Medulla oblongata (tissue), 1 donor: ENCODE measurements around the gene SLC25A15.

Experiments used
- DNase-seq: peaks from one replicate; pipeline ENCODE4 v3.0.0-alpha.2; 2015; ENCODE audit errors: extremely low spot score

The SLC25A15 gene

DNA sequence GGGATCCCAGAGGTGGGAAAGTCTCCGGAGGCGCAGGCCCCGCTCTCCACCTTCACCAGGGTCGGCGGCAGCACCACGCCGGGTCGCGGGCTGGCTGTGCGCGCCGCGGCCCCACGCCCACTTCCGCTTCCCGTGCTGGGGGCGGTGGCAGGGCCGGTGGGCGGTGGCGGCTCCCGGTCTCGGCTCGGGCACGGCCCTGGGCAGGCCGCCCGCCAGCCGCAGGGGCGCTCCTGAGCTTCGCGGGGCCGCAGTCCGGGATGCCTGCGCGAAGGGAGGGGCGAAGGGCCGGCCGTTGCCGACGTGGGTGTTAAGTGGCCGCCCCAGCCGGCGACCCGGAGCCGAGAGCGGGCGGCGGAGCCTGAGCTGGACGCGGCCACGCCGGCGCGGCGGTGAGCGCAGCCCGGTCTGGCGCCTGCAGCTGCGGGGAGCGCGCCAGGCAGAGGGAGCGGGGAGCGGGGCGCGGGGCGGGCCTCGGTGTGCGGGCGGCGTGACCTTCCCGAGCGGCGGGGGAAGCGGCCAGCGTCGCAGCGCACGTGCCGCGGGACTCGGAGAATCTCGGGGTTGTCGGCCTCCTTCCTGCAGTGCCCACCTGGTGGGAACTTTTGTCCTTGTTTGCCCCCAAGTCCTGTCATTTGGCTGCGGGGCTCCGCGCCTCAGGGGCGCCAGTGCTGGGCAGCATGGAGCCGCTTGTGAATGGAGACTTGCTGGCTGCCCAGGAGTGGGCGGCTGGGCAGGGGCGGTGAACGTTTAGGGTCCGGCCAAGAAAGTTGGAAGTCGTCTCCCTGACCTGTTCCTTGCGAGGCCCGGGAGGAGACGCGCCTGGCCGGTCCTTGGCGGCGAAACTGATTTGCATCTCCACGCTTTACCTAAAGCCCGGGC lies at the start of gene SLC25A15:
Gene SLC25A15, plus strand, starts transcription at position 337 of the 879 bp plus-strand sequence. CDS start 3,616 bp downstream, outside the sequence.
- DNase-seq: peak; percentile 37

DNA sequence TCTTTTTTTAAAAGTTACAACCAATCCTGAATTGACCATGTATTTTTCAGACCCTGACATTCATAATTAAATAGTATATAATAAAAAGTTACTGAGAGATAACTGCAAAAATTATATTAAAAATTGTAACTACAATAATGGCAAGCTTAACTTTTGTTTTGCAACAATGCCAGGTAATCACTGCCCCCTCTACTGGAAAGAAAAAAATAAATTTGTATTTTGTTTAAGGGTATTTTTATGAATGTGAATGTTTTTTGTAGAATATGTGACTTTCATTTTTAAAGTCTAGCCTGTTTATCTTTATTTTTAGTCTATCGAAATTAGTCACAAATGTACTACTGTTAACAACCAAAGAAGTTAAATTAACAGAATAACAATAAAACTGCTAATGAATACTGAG lies 40.1 kb upstream of the SLC25A15 start:
- DNase-seq: no peak

DNA sequence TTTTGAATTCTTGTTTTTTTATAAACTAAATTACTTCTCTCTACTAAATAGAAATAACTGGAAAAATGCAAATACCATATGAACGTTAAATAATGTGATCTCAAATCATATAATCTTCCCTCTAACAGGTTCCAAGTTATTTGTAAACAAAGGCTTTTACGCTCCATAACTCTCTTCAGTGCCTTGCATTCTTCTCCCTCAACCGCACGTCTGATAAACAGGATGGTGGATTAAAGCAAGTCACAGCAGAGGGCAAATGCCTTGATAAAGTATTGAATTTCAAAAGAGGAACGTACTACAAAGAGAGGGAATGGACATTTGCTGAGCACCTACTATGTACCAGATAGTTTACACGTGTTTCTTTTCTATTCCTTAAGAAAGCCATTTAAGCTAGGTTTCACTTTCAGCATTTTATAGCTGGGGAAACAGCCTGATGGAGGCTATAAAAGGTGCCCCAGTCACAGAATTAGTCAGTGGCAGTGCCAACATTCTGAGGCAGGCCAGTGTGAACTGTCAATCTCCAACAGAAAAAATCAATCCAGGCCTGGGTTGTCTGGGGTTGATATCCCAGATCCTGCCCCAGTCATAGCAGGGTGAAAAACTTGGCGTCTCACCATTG lies 34.2 kb upstream of the SLC25A15 start:
- no peak for DNase-seq

DNA sequence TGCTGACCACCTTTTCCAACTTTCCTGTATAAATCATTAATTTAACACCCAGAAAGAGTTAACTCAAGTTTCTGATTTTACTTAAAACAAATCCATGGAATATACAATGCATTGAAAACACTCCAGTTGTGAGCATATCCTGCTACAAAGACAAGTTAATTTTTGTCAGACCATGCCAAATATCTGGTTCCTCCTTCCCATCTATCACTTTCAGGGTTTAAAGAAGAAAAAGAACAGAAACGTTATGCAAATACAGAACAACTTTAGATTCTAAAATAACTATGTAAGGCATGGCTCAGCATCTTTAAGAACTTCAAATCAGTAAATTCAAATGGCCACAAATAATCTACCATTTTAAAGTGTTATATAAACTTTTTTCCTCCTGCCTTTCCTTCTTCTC lies 33.4 kb upstream of the SLC25A15 start:
- DNase-seq: no peak

DNA sequence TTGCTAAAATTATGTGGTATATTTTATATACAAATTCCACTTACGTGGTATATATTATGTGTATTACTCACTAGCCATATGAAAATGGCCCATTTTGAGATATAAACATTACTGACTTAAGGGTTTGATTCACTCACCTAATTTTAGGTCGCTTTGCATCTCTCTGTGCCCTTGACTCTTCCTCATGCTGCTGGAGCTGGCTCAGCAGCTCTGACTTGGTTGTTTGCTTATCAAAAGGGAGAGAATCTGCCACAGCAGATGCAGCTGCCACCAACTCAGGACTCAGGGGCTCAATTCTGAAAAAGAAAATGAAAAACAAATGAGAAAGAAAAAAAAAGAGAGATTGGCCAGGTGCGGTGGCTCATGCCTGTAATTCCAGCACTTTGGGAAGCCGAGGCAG lies 30.6 kb upstream of the SLC25A15 start:
- no peak for DNase-seq

DNA sequence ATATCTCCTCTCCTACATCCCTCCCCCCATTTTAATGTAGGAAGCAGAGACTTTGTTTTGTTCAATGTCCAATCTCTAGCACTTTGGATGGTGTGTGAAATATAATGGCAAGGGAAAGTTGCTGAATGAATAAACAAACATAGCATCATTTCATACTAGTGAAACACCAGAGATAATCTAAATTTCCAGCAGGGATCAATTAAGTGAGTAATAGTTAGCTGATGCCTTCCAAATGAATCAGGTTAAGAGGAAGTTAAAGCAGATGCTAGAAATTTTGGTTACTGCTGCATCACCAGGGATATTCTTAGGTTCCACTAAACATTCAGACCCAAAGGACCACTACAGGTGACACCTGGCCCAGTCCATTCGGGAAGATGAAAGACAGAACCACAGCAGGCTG lies 26.6 kb upstream of the SLC25A15 start:
- DNase-seq: no peak

DNA sequence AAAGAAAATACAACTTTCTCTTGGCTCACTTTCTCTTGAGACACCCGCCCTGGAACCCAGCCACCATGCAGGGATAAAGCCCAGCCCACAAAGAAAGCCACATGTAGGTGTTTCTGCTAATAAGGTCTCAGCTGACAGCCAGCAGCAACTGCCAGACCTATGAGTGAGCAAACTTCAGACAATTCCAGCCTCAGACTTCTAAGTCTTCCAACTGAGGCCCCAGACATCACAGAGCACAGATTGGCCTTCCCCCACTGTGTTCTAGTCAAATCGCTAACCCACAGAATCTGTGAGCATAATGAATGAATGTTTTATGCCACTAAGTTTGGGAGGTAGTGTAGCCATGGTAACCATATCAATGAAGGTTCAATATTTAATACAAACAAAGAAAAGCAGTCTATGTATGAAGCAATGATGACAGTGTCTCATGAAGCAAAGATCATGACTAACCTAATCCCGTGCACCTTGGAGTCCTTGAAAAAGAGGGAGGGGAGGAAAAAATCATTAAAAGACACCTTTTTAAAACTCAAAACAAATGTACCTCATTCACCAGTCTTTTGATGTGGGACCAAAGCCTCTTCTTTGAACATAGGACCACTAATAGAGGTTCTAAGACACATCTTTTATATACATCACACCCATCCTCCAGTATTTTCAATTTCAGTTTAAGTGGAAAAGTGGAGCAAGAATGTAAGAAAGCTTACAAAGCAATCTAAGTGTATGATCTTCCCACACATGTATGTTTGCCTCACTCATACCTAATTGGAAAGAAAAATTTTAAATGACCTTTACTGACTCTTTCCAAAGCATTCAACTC lies 24.6 kb upstream of the SLC25A15 start:
- no peak for DNase-seq

DNA sequence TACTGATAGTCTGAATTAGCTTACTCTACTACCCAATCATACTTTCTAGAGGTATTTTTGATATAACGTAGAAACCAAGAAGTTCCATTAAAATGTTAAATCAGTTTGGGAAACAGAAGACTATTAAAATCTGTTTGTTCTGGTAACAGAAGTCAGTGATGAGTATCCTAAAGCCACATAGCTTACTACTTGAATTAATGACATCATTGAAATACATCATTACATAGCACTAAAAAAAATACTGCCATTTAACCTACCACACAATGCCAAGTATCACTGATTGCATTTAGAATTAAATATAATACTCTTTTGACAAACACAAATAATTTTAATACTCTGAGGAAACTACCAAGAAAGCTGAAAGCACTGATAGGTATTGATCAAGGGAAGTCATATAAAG lies 23.8 kb upstream of the SLC25A15 start:
- no peak for DNase-seq

DNA sequence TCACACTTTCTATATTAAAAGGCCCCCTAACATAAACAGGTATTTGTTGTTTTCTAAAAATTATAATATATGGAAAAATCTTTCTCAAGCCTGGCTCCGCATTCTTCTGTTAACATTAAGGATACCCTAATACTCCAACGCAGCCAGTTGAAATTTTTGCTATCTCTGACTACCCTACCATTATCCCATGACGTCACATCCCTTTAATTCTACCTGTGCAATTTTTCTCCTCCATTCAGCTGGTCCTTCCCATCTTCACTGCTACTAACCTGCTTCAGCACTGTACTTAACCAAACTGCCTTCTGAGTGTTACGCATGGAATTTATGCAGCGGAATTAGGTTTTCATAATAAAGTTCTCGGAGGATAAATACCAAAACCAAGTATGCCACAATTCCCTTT lies 19.4 kb upstream of the SLC25A15 start:
- no peak for DNase-seq

DNA sequence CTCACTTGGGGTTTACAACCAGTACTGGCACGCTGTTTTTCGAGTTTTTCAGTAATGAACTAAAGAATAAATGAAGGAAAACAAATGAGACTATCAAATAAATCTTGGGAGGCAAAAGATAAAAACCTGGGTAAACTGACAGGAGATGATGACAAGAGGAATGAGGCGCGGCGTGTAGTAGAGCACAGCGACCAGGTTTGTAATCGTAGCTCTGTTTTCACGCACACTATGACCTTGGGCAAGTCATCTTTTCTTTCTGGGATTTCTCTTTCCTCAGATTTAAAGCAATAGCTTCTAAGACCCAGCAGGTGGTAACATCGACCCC lies 18.8 kb upstream of the SLC25A15 start:
- no peak for DNase-seq

DNA sequence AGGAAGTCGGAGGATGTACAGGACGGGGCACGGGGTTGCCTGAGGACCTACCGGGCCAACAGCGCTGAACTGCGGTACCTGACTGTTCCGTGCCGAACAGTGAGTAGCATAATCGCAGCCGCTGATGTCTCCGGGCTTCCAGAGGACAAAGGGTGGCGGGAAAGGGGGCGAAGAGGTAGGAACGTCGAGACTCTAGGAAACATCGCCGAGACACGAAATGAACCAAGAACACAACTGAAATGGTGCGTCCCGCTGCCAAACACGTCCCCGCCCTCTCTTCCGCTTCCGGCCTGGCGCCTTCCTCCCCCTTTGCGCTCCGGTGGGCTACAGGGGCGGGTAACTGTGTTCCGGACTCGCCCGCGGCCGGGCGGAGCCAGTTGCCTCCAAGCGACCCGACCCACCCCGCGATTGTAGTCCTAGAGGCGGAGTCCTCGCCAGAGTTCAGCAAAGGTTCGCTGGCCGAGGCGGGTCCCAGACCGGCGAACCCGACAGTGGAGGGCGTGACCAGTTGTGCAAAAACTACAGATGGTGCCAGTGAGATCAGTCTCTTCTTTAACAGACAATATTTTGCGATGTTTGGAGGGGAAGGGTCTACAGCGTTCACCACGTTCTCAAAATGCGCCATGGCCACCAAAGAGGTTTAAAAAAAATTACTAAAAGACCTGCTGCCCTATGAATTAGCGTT lies 18.3 kb upstream of the SLC25A15 start, which contains the start of gene MRPS31:
Gene MRPS31, minus strand, starts transcription at position 257 of the 685 bp plus-strand sequence. Its CDS starts 54 bp downstream, at position 203.
- DNase-seq: peak; percentile 95

DNA sequence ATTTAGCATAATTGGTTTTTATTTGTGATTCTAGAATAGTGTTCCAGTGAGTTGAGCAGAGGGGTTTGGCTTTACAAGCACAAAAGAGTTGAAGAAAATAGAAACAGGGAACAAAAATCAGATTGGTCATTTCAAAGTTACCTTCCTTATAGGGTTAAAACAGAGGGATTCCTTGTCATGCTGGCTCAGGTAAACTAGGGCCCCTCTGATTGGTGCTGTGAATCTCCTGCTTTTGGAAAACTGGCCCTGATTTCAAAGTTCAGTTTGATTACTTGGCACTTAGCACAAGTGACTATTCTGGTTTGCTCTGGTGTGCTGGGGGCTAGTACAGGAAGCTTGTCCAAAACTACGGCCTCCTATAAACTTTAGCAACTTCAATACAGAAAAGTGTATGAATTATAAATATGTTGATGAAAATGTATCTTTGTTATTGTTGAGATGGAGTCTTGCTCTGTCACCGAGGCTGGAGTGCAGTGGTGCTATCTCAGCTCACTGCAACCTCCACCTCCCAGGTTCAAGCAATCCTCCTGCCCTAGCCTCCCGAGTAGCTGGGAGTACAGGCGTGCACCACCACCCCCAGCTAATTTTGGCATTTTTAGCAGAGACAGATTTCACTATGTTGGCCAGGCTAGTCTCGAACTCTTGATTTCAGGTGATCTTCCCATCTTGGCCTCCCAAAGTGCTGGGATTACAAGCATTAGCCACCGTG lies 16.5 kb upstream of the SLC25A15 start:
- DNase-seq: no peak

DNA sequence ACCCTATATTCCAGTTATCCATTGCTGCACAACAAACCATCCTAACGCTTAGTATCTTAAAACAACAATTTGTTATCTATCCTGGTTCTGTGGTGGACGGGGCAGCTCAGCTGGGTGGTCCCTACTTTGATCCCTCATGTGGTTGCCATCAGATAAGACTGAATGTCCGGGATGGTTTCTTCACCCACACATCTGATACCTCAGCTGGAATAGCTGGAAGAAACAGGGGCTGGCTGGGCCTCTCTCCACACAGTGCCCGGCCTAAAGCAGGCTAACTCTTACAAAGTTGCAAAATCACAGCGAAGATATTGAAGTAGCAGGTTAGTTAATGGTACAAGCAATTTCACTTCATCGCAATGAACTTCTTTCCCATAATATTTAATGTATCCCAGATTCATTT lies 14.7 kb upstream of the SLC25A15 start:
- DNase-seq: no peak

DNA sequence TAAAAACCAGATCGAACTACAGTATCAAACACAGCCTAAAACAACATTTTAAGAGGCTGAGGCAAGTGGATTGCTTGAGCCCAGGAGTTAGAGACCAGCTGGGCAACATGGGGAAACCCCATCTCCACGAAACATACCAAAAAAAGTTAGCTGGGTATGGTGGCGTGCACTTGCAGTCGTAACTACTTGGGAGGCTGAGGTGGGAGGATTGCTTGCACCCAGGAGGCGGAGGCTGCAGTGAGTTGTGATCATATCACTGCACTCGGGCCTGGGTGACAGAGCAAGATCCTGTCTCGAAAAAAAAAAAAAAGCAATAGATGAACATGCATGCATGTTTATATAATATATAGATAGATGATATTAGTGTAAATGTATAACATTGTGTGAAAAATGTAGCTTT lies 13.2 kb upstream of the SLC25A15 start:
- no peak for DNase-seq

DNA sequence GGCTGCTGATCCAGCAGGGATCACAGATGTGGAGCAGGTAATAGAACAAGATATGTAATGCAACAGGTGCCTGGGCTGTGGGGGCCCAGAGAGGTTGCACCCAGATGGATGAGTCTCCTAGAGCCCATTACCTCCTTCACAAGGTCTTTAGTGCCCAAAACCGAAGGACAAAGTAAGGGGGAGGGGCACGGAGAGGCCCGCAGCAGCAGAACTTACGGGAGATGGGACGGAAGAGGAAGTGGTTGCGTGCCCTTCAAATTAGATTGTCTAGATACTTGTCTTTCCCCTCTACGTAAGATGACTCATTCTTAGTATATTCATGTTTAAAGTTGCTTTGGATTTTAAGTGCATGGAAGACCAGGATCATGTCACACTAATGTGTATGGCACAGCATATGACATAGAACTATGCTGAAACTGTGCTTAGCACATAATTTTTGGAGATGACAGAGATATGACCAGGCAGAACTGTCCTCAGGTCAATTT lies 12.7 kb upstream of the SLC25A15 start:
- no peak for DNase-seq

DNA sequence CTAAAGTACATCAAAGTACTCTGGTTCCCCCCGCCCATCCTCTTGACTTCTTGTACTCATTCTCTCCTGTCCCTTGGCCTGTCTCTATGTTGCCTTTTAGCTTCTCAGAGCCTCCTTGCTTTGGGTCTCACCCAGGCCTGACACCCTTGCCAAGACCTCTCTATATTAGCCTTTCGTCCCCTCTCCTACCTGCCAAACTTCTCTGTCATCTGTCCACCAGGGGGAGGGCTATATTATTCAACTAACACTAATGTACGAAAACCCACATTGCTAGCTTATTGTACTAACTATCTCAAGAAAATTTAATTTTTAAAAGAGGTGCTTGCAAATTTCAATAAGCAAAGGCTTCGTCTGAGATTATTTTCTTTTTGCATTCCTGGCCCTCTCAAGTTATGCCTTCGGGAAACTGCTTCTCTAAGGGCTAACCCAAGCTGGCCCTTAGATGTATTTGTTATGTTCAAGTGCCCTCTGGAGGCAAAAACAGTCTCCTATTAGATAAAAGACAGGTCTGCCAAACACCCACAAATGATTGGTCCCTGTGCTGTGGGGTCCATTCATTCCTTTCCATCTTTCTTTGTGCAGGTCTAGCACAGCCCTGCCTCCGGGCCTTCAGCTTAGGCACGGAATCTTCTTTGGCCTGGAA lies 12.1 kb upstream of the SLC25A15 start:
- peak; percentile 77 for DNase-seq

DNA sequence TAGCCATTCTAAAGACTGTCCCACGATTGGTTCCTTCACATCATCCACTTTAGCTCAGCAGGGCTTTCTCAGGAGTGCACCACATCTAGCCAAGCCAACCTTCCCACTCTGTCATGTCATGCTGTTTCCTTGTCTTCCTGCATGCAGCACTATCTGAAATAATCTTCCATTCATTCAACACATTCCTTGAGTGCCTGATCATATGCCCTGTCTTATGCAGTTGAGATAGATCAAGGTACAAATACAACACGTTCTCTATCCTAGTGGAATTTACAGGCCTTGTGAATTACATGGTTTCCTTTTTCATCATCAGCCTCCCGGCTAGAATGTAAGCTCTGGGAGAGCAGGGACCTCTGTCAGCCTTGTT lies 11.6 kb upstream of the SLC25A15 start:
- no peak for DNase-seq

DNA sequence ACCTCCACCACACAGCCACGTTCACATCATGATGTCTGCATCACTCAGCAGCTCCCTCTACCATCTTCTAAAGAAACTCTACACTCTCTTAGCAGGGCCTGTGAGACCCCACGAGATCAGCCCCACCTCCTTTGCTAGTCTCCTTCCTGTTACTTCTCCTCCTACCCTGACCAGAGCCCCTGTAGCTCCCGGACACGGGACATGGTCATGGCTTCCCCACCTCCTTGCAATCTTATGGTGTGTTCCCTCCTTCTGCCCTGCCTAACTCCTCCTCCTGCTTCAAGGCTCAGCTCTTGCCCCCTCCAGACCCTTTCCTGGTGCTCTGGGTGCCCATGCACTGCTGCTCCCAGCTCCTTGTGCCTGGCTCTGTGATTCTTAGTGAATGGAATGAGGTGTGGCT lies 10.4 kb upstream of the SLC25A15 start:
- no peak for DNase-seq

DNA sequence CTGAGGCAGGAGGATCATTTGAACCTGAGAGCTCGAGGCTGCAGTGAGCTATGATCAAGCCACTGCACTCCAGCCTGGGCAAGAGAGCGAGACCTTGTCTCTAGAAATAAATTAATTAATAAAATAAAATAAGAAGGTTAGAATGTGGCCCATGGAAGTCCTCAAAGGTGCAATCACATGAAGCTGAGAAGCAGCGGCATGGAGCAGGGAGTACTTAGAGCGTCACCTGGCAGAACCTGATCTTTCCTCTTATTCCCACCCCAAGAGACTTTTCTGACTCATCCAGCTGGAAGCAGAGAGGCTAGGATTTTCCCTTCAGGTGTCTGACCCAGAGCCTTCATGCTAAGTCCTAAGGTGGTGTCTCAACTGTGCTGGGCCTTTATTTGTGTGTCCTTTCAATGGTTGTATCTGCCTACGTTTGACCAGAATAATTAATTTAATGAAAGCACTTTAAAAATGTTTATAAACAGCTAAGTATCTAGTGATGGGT lies 9.6 kb upstream of the SLC25A15 start:
- no peak for DNase-seq

DNA sequence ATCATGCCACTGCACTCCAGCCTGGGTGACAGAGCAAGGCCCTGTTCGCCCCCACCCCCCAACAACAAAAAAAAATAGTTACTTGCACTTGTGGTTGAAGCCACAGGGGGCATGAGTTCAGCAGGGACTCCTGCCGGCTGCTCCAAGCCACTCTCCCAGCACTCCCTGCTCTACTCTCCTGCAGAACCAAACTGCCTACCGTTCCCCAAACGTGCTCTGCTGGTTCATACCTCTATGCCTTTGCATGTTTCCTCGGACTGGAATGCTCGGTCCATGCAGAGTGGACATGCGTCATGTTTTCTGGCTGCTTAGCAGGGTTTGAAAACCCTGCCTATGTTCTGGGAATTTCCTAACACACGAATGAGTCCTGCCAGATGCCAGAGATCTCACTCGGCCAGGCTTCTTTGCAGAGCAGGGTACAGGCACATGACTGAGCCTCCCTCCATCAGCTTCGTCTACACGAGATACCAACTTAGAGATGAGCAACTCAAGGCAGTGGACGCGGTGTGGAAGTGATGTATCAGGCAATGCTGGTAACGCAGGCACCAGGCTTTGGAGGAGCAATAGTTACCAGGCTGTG lies 8.5 kb upstream of the SLC25A15 start:
- DNase-seq: no peak
